A549 (cell line): ENCODE data around the gene PSMB11. TPM values are rescaled to one million over a fixed set of nuclear protein-coding genes. Genes with fewer than 3 reads are reported as not detected.

Experiments
- ATAC-seq, 2 experiments: fragments of 200-7000 bp in 1 of 2; fragments of >200 bp in 1 of 2; cut with Nextera tagmentation in 1 of 2; cut with Tn5 transposase in 1 of 2; 3 replicates each; pipeline versions ENCODE4 v1.8.0 to v1.9.1; 2018 to 2020; ENCODE audit warnings: mild to moderate bottlenecking in 1 of 2, moderate library complexity in 1 of 2
- CTCF ChIA-PET: fragments of 300-600 bp; sonication (Branson Sonifier 250); formaldehyde crosslinking; extraction: SDS; loops from one replicate; lab custom pipeline; 2021; ENCODE audit warnings: antibody characterized with exemption, inconsistent platforms; lab: Yijun Ruan, JAX
- POLR2A ChIA-PET: fragments of 350-600 bp; formaldehyde crosslinking; extraction: SDS; loops from one replicate; lab custom pipeline; 2021; ENCODE audit warnings: antibody characterized with exemption, inconsistent platforms; lab: Yijun Ruan, JAX
- DNase-seq, 2 experiments: peaks; one replicate each; pipeline versions ENCODE4 v3.0.0 to v3.0.0-alpha.2; 2011 to 2016; ENCODE audit warnings: low read depth in 1 of 2, low spot score in 1 of 2
- FAIRE-seq: peaks from 2 replicates; lab custom pipeline; 2011; peaks lifted over from hg19 to GRCh38; lab: Jason Lieb, UNC
- H3K27ac ChIP-seq, 2 experiments: fragments of >200 bp; sonication (Bioruptor Twin); formaldehyde crosslinking; 3 replicates each; pipeline ENCODE4 v1.5.1; 2016 to 2017
- H3K4me1 ChIP-seq: fragments of >200 bp; sonication (Bioruptor Twin); formaldehyde crosslinking; 3 replicates; pipeline ENCODE4 v1.6.1; 2016
- H3K4me2 ChIP-seq: fragments of >200 bp; sonication (Bioruptor Twin); formaldehyde crosslinking; 3 replicates; pipeline ENCODE4 v1.6.1; 2016
- H3K4me3 ChIP-seq: fragments of >200 bp; sonication (Bioruptor Twin); formaldehyde crosslinking; 3 replicates; pipeline ENCODE4 v1.5.1; 2016
- H3K9me3 ChIP-seq: fragments of >200 bp; sonication (Bioruptor Twin); formaldehyde crosslinking; 3 replicates; pipeline ENCODE4 v1.6.1; 2016
- ATOH8 ChIP-seq: fragments of 250-450 bp; sonication (Bioruptor Pico); IDR thresholded peaks from 2 replicates; pipeline ENCODE4 v1.5.0; 2020; ENCODE audit warnings: low read depth, mild to moderate bottlenecking, moderate library complexity
- BCL3 ChIP-seq: fragments of >200 bp; sonication (Bioruptor Twin); formaldehyde crosslinking; IDR thresholded peaks from 3 replicates; pipeline ENCODE4 v1.6.1; 2016
- CBX8 ChIP-seq: fragments of 200-600 bp; sonication (generic); IDR thresholded peaks from 2 replicates; pipeline ENCODE4 v1.6.1; 2016
- CEBPB ChIP-seq, 2 experiments: fragments of >200 bp in 1 of 2; sonication (Bioruptor Twin) in 1 of 2; formaldehyde crosslinking in 1 of 2; IDR thresholded peaks; 2 replicates each; pipeline ENCODE4 v1.6.1; 2012 to 2016
- CHD4 ChIP-seq: fragments of 200-600 bp; sonication (generic); IDR thresholded peaks from 2 replicates; pipeline ENCODE4 v1.6.1; 2016; ENCODE audit warnings: antibody characterized with exemption, mild to moderate bottlenecking, borderline replicate concordance
- CTCF ChIP-seq: fragments of >200 bp; sonication (Bioruptor Twin); formaldehyde crosslinking; IDR thresholded peaks from 3 replicates; pipeline ENCODE4 v1.5.1; 2016
- ESRRA ChIP-seq: fragments of 150-350 bp; IDR thresholded peaks from 2 replicates; pipeline ENCODE4 v1.6.1; 2014; ENCODE audit warnings: mild to moderate bottlenecking, low read length, borderline replicate concordance
- FOSL2 ChIP-seq, 2 experiments: fragments of 450-650 bp in 1 of 2; fragments of >200 bp in 1 of 2; sonication (Bioruptor Twin) in 1 of 2; formaldehyde crosslinking; IDR thresholded peaks; 2 replicates each; pipeline versions ENCODE4 v1.5.0 to v1.6.1; 2016 to 2020; ENCODE audit warnings: mild to moderate bottlenecking in 1 of 2, moderate library complexity in 1 of 2
- JUN ChIP-seq, 2 experiments: fragments of >200 bp; sonication (Bioruptor Twin); formaldehyde crosslinking; IDR thresholded peaks; 2 replicates in 1 of 2; 3 replicates in 1 of 2; pipeline ENCODE4 v1.6.1; 2016 to 2017
- MAFK ChIP-seq: fragments of 450-650 bp; IDR thresholded peaks from 2 replicates; pipeline ENCODE4 v1.6.1; 2014; ENCODE audit not compliant: partially characterized antibody
- NFE2L2 ChIP-seq: fragments of 150-350 bp; conservative IDR thresholded peaks from 2 replicates; pipeline ENCODE4 v1.6.1; 2014; ENCODE audit warnings: low read length
- NPAS2 ChIP-seq: fragments of 250-450 bp; sonication (Bioruptor Pico); IDR thresholded peaks from 2 replicates; pipeline ENCODE4 v1.8.0; 2022; ENCODE audit warnings: mild to moderate bottlenecking, moderate library complexity, borderline replicate concordance
- RCOR1 ChIP-seq: fragments of 150-350 bp; IDR thresholded peaks from 2 replicates; pipeline ENCODE4 v1.6.1; 2014; ENCODE audit warnings: antibody characterized with exemption, low read length, low read depth
- REST ChIP-seq: fragments of 200-600 bp; sonication (generic); IDR thresholded peaks from 2 replicates; pipeline ENCODE4 v1.6.1; 2016; ENCODE audit warnings: antibody characterized with exemption, mild to moderate bottlenecking, moderate library complexity
- SMC3 ChIP-seq: fragments of >200 bp; sonication (Bioruptor Twin); formaldehyde crosslinking; IDR thresholded peaks from 3 replicates; pipeline ENCODE4 v1.6.1; 2018; ENCODE audit warnings: inconsistent platforms
- SREBF2 ChIP-seq: fragments of 450-650 bp; IDR thresholded peaks from 2 replicates; pipeline ENCODE4 v1.6.1; 2014; ENCODE audit warnings: mild to moderate bottlenecking, moderate library complexity
- ZFP36 ChIP-seq: fragments of 450-650 bp; IDR thresholded peaks from 2 replicates; pipeline ENCODE4 v1.6.1; 2014; ENCODE audit warnings: borderline replicate concordance; ENCODE audit not compliant: partially characterized antibody
- ZNF302 ChIP-seq: fragments of 250-450 bp; sonication (Bioruptor Pico); IDR thresholded peaks from 2 replicates; pipeline ENCODE4 v1.9.0; 2021; ENCODE audit warnings: inconsistent platforms, mild to moderate bottlenecking, moderate library complexity
- WGBS: methylation state at CpG from one replicate; pipeline ENCODE4 v1.1.6; 2017; ENCODE audit errors: missing lambda C conversion rate; 5-methylcytosine and 5-hydroxymethylcytosine counted together
- polyA plus RNA-seq, 4 experiments: library from polyadenylated mRNA; depleted of rRNA in 3 of 4; stranded (reverse); fragments of >200 nt; fragmentation: RNase III in 1 of 4; extraction: RNeasy Plus Mini Kit Qiagen cat#74134 plus additional on column Dnase treatment in 1 of 4; gene quantifications; 2 replicates in 3 of 4; 3 replicates in 1 of 4; pipeline ENCODE4 v1.2.3, GENCODE V29; 2011 to 2017

The PSMB11 gene
- polyA plus RNA-seq, 2 of the 4 experiments (the other 2 are of a cell fraction) = not detected

GRCh38 chr14:22998329-22999012, 43.5 kb upstream of the PSMB11 start:
- TF ChIP-seq CHD4 (no peak), CBX8 (no peak), NFE2L2 (no peak), ATOH8 (no peak), ESRRA (no peak), MAFK (no peak), RCOR1 (no peak), CTCF (no peak), NPAS2 (CRISPR knock-in tag) (no peak), CEBPB (IDR thresholded peaks at IDR 0.05) (no peak), SMC3 (no peak), ZNF302 (no peak), FOSL2 (IDR thresholded peaks at IDR 0.05) (no peak), FOSL2 (CRISPR knock-in tag; IDR thresholded peaks at IDR 0.05) (no peak), SREBF2 (no peak)
- ChIA-PET CTCF (interaction anchor here (2.6 to 34.0 kb wide), 4 partner anchors 12 to 68 kb away, joined by 10 to 1206 read pairs (median 347); partner anchors contain the start of genes CDH24, PRMT5 and PSMB11), POLR2A (no interaction called here)
- Histone ChIP-seq H3K4me2 (no peak overlapping the region), H3K4me3 (no peak overlapping the region), H3K4me1 (peaks cover 5% of the 10 kb centered on the region; the same call in 2 of the 3 replicates), H3K27ac (no peak overlapping the region), H3K9me3 (no peaks in the 10 kb centered on the region)
- no peak for ATAC-seq
- DNase-seq = no peak
- no peak for FAIRE-seq
- WGBS = 86% methylated on average over 15 of the region's 16 CpGs

- H3K4me2 ChIP-seq = no peak overlapping the region
- no peak for TF ChIP-seq REST
- no peak for TF ChIP-seq BCL3
- no peak for TF ChIP-seq ZFP36
- no peak for TF ChIP-seq JUN (IDR thresholded peaks at IDR 0.05)
- H3K27ac ChIP-seq = no peak overlapping the region
- no peaks in the 10 kb centered on the region for H3K9me3 ChIP-seq
- H3K4me3 ChIP-seq = no peak overlapping the region
- ChIA-PET POLR2A (no interaction called here), CTCF (interaction anchor here (0.8 to 34.0 kb wide), 6 partner anchors 8 to 557 kb away, joined by 3 to 1206 read pairs (median 6); partner anchors contain the start of genes AJUBA, CDH24 and PSMB11)
- no peak for FAIRE-seq
- ATAC-seq = no peak
- 89% methylated on average over 2 of the region's 2 CpGs for WGBS
- H3K4me1 ChIP-seq = peaks cover 9% of the 10 kb centered on the region
- DNase-seq = no peak
These were observed 41.2 kb upstream of the PSMB11 start for GRCh38 chr14:23000860-23001259.
